HepG2 (cell line): ENCODE data around the gene TEX19. TPM values are rescaled to one million over a fixed set of nuclear protein-coding genes. Genes with fewer than 3 reads are reported as not detected.

Experiments used
- ASH2L ChIP-seq: fragments of 300-600, 200-600 bp; sonication (generic); IDR thresholded peaks from 2 replicates; pipeline ENCODE4 v1.7.0; 2017; ENCODE audit warnings: low read depth, mild to moderate bottlenecking, moderate library complexity, mixed read lengths, low read length; ENCODE audit not compliant: insufficient read length
- ATM ChIP-seq: fragments of 450-650 bp; IDR thresholded peaks from 2 replicates; pipeline ENCODE4 v1.7.1; 2017; ENCODE audit warnings: mild to moderate bottlenecking, borderline replicate concordance
- EED ChIP-seq: sonication (generic); formaldehyde crosslinking; IDR thresholded peaks from 2 replicates; pipeline ENCODE4 v1.5.0; 2020; ENCODE audit warnings: mild to moderate bottlenecking, missing genetic modification reagents
- EHMT2 ChIP-seq: fragments of 200-600 bp; sonication (generic); IDR thresholded peaks from 2 replicates; pipeline ENCODE4 v1.7.0; 2017; ENCODE audit warnings: antibody characterized with exemption, low read depth, low read length, borderline replicate concordance
- ESRRA ChIP-seq: sonication (generic); formaldehyde crosslinking; IDR thresholded peaks from 2 replicates; pipeline ENCODE4 v1.5.1; 2020; ENCODE audit warnings: mild to moderate bottlenecking, low read depth, missing genetic modification reagents
- FOXA1 ChIP-seq, 2 experiments: fragments of 450-650 bp in 1 of 2; sonication (generic) in 1 of 2; formaldehyde crosslinking in 1 of 2; IDR thresholded peaks; 2 replicates each; pipeline versions ENCODE4 v1.4.0 to v1.6.1; 2016 to 2020; ENCODE audit warnings: missing genetic modification reagents in 1 of 2
- FOXK1 ChIP-seq: sonication (generic); formaldehyde crosslinking; IDR thresholded peaks from 2 replicates; pipeline ENCODE4 v1.4.0; 2020; ENCODE audit warnings: low read depth, missing genetic modification reagents, borderline replicate concordance
- NFE2L2 ChIP-seq: fragments of 150-350 bp; IDR thresholded peaks from 2 replicates; pipeline ENCODE4 v1.6.1; 2014; ENCODE audit warnings: low read length
- SRSF4 ChIP-seq: fragments of 200-400 bp; formaldehyde crosslinking; IDR thresholded peaks from one replicate; pipeline ENCODE4 v1.6.1; 2018; ENCODE audit warnings: mild to moderate bottlenecking, low read depth, low read length, moderate library complexity; ENCODE audit not compliant: poor library complexity, severe bottlenecking
- WIZ ChIP-seq: sonication (generic); formaldehyde crosslinking; IDR thresholded peaks from 2 replicates; pipeline ENCODE4 v1.5.1; 2020; ENCODE audit warnings: mild to moderate bottlenecking, missing genetic modification reagents
- ZKSCAN5 ChIP-seq: sonication (generic); formaldehyde crosslinking; IDR thresholded peaks from 2 replicates; pipeline ENCODE4 v1.5.1; 2020; ENCODE audit warnings: mild to moderate bottlenecking, missing genetic modification reagents
- ZNF34 ChIP-seq: sonication (generic); formaldehyde crosslinking; IDR thresholded peaks from 2 replicates; pipeline ENCODE4 v1.4.0; 2020; ENCODE audit warnings: mild to moderate bottlenecking, missing genetic modification reagents, borderline replicate concordance
- ZNF496 ChIP-seq: sonication (generic); formaldehyde crosslinking; IDR thresholded peaks from 2 replicates; pipeline ENCODE4 v1.8.1; 2023; ENCODE audit warnings: mild to moderate bottlenecking, moderate library complexity, missing genetic modification reagents; ENCODE audit not compliant: insufficient replicate concordance
- ZNF670 ChIP-seq: sonication (generic); formaldehyde crosslinking; IDR thresholded peaks from 2 replicates; pipeline ENCODE4 v1.8.0; 2022; ENCODE audit warnings: mild to moderate bottlenecking, missing genetic modification reagents, borderline replicate concordance
- ZNF703 ChIP-seq: sonication (generic); formaldehyde crosslinking; IDR thresholded peaks from 2 replicates; pipeline ENCODE4 v1.5.1; 2020; ENCODE audit warnings: missing genetic modification reagents, mild to moderate bottlenecking, moderate library complexity, borderline replicate concordance
- ZSCAN21 ChIP-seq: sonication (generic); formaldehyde crosslinking; IDR thresholded peaks from 2 replicates; pipeline ENCODE4 v1.8.0; 2022; ENCODE audit warnings: mild to moderate bottlenecking, missing genetic modification reagents, moderate library complexity, borderline replicate concordance
- polyA plus RNA-seq, 8 experiments: library from polyadenylated mRNA; depleted of rRNA in 3 of 8; stranded (reverse) in 7 of 8; unstranded in 1 of 8; fragments of >200 nt; fragmentation: Illumina TruSeq in 4 of 8; extraction: Trizol in 4 of 8; gene quantifications; 2 replicates each; pipeline versions ENCODE4 v1.2.1 to v1.2.3, GENCODE V29; 2011 to 2016; ENCODE audit warnings: low read depth in 4 of 8, missing spikeins in 1 of 8, mixed read lengths in 1 of 8; ENCODE audit not compliant: insufficient read depth in 1 of 8
- total RNA-seq, 5 experiments: library from RNA; depleted of rRNA; stranded (reverse); fragments of >200 nt; fragmentation: Illumina TruSeq; extraction: Trizol; gene quantifications; 2 replicates each; pipeline ENCODE4 v1.2.3, GENCODE V29; 2016; ENCODE audit warnings: low read depth in 1 of 5
- TF ChIP-seq, protein P1 (sequence below): sonication (generic); formaldehyde crosslinking; IDR thresholded peaks from 2 replicates; pipeline ENCODE4 v1.4.0; 2020; ENCODE audit warnings: missing genetic modification reagents
- TF ChIP-seq, protein P2 (sequence below): sonication (generic); formaldehyde crosslinking; IDR thresholded peaks from 2 replicates; pipeline ENCODE4 v1.8.1; 2023; ENCODE audit warnings: mild to moderate bottlenecking, inconsistent platforms, moderate library complexity, missing genetic modification reagents, borderline replicate concordance
- TF ChIP-seq, protein P3 (sequence below): sonication (generic); formaldehyde crosslinking; IDR thresholded peaks from 2 replicates; pipeline ENCODE4 v1.8.1; 2022; ENCODE audit warnings: mild to moderate bottlenecking, missing genetic modification reagents
- TF ChIP-seq, protein P4 (sequence below): sonication (generic); formaldehyde crosslinking; IDR thresholded peaks from 2 replicates; pipeline ENCODE4 v1.4.0; 2020; ENCODE audit warnings: missing genetic modification reagents
- TF ChIP-seq, protein P5 (sequence below): sonication (generic); formaldehyde crosslinking; IDR thresholded peaks from 2 replicates; pipeline ENCODE4 v1.4.0; 2020; ENCODE audit warnings: mild to moderate bottlenecking, missing genetic modification reagents

The TEX19 gene
- total and polyA plus RNA-seq, 2 of the 13 experiments (the other 11 are each of a cell fraction or from before 2014, with no cell fraction given), result 1.3 to 6.0 TPM

DNA sequence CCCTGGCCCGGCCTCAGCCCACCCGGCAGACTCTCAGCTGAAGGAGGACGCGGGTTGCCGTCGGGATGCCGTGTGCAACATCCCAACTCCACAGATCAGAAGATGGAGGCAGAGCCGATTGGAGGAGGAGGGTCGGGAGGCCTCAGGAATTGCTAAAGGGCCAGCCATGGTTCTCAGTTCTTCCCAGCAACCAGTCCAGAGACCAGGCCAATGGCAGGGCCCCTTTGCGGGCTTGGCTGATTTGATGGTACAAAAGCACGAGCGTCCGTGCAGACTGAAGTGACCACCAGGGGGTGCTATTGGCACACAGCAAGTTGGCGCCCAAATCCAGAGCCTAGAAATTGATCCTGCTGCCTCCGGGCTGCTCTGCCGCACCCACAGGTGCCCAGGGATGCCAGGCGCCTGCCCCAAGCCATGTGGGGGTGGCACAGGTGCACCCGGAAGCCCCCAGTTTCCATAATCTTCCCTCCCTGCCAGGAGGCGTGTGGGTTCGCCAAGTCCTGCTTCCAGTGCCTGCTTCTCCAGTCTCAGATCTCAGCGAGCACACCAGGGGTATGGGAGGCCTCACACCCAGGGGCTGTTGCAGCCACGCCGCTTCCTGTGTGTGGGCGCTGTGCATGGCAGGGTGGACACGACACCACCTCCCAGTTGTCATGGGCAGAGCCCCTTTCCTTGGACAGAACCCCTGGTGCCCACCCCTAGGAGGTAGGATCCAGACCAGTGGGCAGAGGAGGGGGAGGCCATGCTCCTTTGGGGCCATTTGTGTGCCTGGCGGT lies 7.1 kb upstream of the TEX19 start (continued):
- TF ChIP-seq, protein P1, sequence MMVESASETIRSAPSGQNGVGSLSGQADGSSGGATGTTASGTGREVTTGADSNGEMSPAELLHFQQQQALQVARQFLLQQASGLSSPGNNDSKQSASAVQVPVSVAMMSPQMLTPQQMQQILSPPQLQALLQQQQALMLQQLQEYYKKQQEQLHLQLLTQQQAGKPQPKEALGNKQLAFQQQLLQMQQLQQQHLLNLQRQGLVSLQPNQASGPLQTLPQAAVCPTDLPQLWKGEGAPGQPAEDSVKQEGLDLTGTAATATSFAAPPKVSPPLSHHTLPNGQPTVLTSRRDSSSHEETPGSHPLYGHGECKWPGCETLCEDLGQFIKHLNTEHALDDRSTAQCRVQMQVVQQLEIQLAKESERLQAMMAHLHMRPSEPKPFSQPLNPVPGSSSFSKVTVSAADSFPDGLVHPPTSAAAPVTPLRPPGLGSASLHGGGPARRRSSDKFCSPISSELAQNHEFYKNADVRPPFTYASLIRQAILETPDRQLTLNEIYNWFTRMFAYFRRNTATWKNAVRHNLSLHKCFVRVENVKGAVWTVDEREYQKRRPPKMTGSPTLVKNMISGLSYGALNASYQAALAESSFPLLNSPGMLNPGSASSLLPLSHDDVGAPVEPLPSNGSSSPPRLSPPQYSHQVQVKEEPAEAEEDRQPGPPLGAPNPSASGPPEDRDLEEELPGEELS (CRISPR knock-in tag), result peak; percentile 23; the same call in 1 of the 2 replicates
- TF ChIP-seq ZNF34 (CRISPR knock-in tag) (no peak), ZNF670 (CRISPR knock-in tag) (peak; percentile 86; the same call in 1 of the 2 replicates), ZKSCAN5 (CRISPR knock-in tag) (no peak), ZNF496 (CRISPR knock-in tag) (no peak), FOXK1 (no peak), NFE2L2 (no peak; the same call in 1 of the 2 replicates), ATM (no peak), ASH2L (no peak), ZNF703 (CRISPR knock-in tag) (no peak), WIZ (CRISPR knock-in tag) (no peak), ESRRA (CRISPR knock-in tag) (no peak), EED (CRISPR knock-in tag) (no peak), EHMT2 (no peak), FOXA1 (IDR thresholded peaks at IDR 0.05) (no peak), FOXA1 (CRISPR knock-in tag; IDR thresholded peaks at IDR 0.05) (no peak), ZSCAN21 (CRISPR knock-in tag) (peak; percentile 25; the same call in 1 of the 2 replicates), SRSF4 (no peak)
- TF ChIP-seq, protein P2, sequence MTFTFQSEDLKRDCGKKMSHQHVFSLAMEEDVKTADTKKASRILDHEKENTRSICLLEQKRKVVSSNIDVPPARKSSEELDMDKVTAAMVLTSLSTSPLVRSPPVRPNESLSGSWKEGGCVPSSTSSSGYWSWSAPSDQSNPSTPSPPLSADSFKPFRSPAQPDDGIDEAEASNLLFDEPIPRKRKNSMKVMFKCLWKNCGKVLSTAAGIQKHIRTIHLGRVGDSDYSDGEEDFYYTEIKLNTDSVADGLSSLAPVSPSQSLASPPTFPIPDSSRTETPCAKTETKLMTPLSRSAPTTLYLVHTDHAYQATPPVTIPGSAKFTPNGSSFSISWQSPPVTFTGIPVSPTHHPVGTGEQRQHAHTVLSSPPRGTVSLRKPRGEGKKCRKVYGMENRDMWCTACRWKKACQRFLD (CRISPR knock-in tag), result peak; percentile 53; the same call in 1 of the 2 replicates
- TF ChIP-seq, protein P3, sequence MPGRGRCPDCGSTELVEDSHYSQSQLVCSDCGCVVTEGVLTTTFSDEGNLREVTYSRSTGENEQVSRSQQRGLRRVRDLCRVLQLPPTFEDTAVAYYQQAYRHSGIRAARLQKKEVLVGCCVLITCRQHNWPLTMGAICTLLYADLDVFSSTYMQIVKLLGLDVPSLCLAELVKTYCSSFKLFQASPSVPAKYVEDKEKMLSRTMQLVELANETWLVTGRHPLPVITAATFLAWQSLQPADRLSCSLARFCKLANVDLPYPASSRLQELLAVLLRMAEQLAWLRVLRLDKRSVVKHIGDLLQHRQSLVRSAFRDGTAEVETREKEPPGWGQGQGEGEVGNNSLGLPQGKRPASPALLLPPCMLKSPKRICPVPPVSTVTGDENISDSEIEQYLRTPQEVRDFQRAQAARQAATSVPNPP (CRISPR knock-in tag), result no peak
- TF ChIP-seq, protein P4, sequence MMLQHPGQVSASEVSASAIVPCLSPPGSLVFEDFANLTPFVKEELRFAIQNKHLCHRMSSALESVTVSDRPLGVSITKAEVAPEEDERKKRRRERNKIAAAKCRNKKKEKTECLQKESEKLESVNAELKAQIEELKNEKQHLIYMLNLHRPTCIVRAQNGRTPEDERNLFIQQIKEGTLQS (CRISPR knock-in tag), result no peak
- TF ChIP-seq, protein P5, sequence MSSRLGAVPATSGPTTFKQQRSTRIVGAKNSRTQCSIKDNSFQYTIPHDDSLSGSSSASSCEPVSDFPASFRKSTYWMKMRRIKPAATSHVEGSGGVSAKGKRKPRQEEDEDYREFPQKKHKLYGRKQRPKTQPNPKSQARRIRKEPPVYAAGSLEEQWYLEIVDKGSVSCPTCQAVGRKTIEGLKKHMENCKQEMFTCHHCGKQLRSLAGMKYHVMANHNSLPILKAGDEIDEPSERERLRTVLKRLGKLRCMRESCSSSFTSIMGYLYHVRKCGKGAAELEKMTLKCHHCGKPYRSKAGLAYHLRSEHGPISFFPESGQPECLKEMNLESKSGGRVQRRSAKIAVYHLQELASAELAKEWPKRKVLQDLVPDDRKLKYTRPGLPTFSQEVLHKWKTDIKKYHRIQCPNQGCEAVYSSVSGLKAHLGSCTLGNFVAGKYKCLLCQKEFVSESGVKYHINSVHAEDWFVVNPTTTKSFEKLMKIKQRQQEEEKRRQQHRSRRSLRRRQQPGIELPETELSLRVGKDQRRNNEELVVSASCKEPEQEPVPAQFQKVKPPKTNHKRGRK (CRISPR knock-in tag), result no peak; the same call in 1 of the 2 replicates
